ENCODE results near the gene CTNNA2.

The CTNNA2 gene

GRCh38 chr2:80007777-80008503 lies 495.1 kb downstream of the CTNNA2 start:
- POLR2A ChIA-PET: no interaction called here
- TF ChIP-seq CTCF (IDR thresholded peaks at IDR 0.05; ENCODE audit: control extremely low read depth, extremely low read depth, low read depth, missing control alignments): no peak
- CTCF ChIA-PET: no interaction called here
- no peak for DNase-seq (ENCODE audit: extremely low spot score)

- TF ChIP-seq CTCF (IDR thresholded peaks at IDR 0.05; ENCODE audit: control extremely low read depth, extremely low read depth, low read depth, missing control alignments): no peak
- ChIA-PET CTCF (no interaction called here), POLR2A (no interaction called here)
- no peak for DNase-seq (ENCODE audit: extremely low spot score)
Measured at GRCh38 chr2:80008596-80008995, 495.7 kb downstream of the CTNNA2 start.

- ChIA-PET CTCF (no interaction called here), POLR2A (no interaction called here)
- DNase-seq (ENCODE audit: extremely low spot score): no peak
- TF ChIP-seq CTCF (IDR thresholded peaks at IDR 0.05; ENCODE audit: control extremely low read depth, extremely low read depth, low read depth, missing control alignments): no peak
Measured at GRCh38 chr2:80009211-80009610, 496.4 kb downstream of the CTNNA2 start.

- ChIA-PET CTCF (interaction anchor here (1.7 kb wide), 1 partner anchor 14 kb away, joined by 5 read pairs; no protein-coding TSS in a partner anchor), POLR2A (no interaction called here)
- no peak for DNase-seq (ENCODE audit: extremely low spot score)
- no peak for TF ChIP-seq CTCF (IDR thresholded peaks at IDR 0.05; ENCODE audit: control extremely low read depth, extremely low read depth, low read depth, missing control alignments)
Measured at GRCh38 chr2:80012061-80012460, 499.2 kb downstream of the CTNNA2 start.

GRCh38 chr2:80014637-80015036 lies 501.8 kb downstream of the CTNNA2 start:
- CTCF ChIA-PET: no interaction called here
- DNase-seq (ENCODE audit: extremely low spot score): no peak
- no peak for TF ChIP-seq CTCF (IDR thresholded peaks at IDR 0.05; ENCODE audit: control extremely low read depth, extremely low read depth, low read depth, missing control alignments)
- POLR2A ChIA-PET: no interaction called here

GRCh38 chr2:80016171-80016570 lies 503.3 kb downstream of the CTNNA2 start:
- ChIA-PET POLR2A (no interaction called here), CTCF (no interaction called here)
- DNase-seq (ENCODE audit: extremely low spot score): no peak
- TF ChIP-seq CTCF (IDR thresholded peaks at IDR 0.05; ENCODE audit: control extremely low read depth, extremely low read depth, low read depth, missing control alignments): no peak
